ENCODE measurements around the gene CBX8.

Gene CBX8

GRCh38 chr17:79833744-79834564 lies 37.1 kb upstream of the CBX8 start:
- Histone ChIP-seq H3K9ac (ENCODE audit: low read depth, low read length) (no peak overlapping the region), H3K4me3 (ENCODE audit: low read depth, low read length) (no peak overlapping the region; the same call in 1 of the 2 replicates), H3K27ac (ENCODE audit: low read depth, low read length) (no peak overlapping the region), H3K27me3 (ENCODE audit: control insufficient read depth, insufficient read depth, low read length) (peaks cover 94% of the 10 kb centered on the region), H3K36me3 (ENCODE audit: control insufficient read depth, insufficient read depth, low read length) (no peaks in the 10 kb centered on the region), H3K4me1 (ENCODE audit: control insufficient read depth, insufficient read depth, low read length) (peaks cover 44% of the 10 kb centered on the region), H3K9me3 (ENCODE audit: control insufficient read depth, insufficient read depth, low read length) (no peaks in the 10 kb centered on the region)

- Histone ChIP-seq H3K27me3 (ENCODE audit: control insufficient read depth, insufficient read depth, low read length) (peaks cover 98% of the 10 kb centered on the region), H3K4me3 (ENCODE audit: low read depth, low read length) (peak overlapping the region; percentile 33), H3K36me3 (ENCODE audit: control insufficient read depth, insufficient read depth, low read length) (no peaks in the 10 kb centered on the region), H3K9me3 (ENCODE audit: control insufficient read depth, insufficient read depth, low read length) (no peaks in the 10 kb centered on the region), H3K9ac (ENCODE audit: low read depth, low read length) (no peak overlapping the region), H3K27ac (ENCODE audit: low read depth, low read length) (no peak overlapping the region), H3K4me1 (ENCODE audit: control insufficient read depth, insufficient read depth, low read length) (peaks cover 41% of the 10 kb centered on the region)
Observed at GRCh38 chr17:79833110-79833450, 36.2 kb upstream of the CBX8 start.

- Histone ChIP-seq H3K9ac (ENCODE audit: low read depth, low read length) (no peak overlapping the region), H3K36me3 (ENCODE audit: control insufficient read depth, insufficient read depth, low read length) (no peaks in the 10 kb centered on the region), H3K9me3 (ENCODE audit: control insufficient read depth, insufficient read depth, low read length) (no peaks in the 10 kb centered on the region), H3K27ac (ENCODE audit: low read depth, low read length) (no peak overlapping the region), H3K4me1 (ENCODE audit: control insufficient read depth, insufficient read depth, low read length) (peaks cover 35% of the 10 kb centered on the region), H3K4me3 (ENCODE audit: low read depth, low read length) (peak overlapping the region; percentile 42), H3K27me3 (ENCODE audit: control insufficient read depth, insufficient read depth, low read length) (peaks cover 96% of the 10 kb centered on the region)
Observed at GRCh38 chr17:79832218-79833109, 35.6 kb upstream of the CBX8 start.

- H3K9ac ChIP-seq (ENCODE audit: low read depth, low read length) = no peak overlapping the region
- no peak overlapping the region for H3K27ac ChIP-seq (ENCODE audit: low read depth, low read length)
- no peaks in the 10 kb centered on the region for H3K9me3 ChIP-seq (ENCODE audit: control insufficient read depth, insufficient read depth, low read length)
- H3K4me3 ChIP-seq (ENCODE audit: low read depth, low read length) = peak overlapping the region; percentile 42; the same call in 1 of the 2 replicates
- H3K27me3 ChIP-seq (ENCODE audit: control insufficient read depth, insufficient read depth, low read length) = peaks cover 96% of the 10 kb centered on the region
- no peaks in the 10 kb centered on the region for H3K36me3 ChIP-seq (ENCODE audit: control insufficient read depth, insufficient read depth, low read length)
- peaks cover 26% of the 10 kb centered on the region for H3K4me1 ChIP-seq (ENCODE audit: control insufficient read depth, insufficient read depth, low read length)
Observed at GRCh38 chr17:79831265-79832217, 34.7 kb upstream of the CBX8 start.

GRCh38 chr17:79830763-79831264 lies 33.9 kb upstream of the CBX8 start:
- Histone ChIP-seq H3K4me1 (ENCODE audit: control insufficient read depth, insufficient read depth, low read length) (peaks cover 21% of the 10 kb centered on the region), H3K9ac (ENCODE audit: low read depth, low read length) (no peak overlapping the region)

GRCh38 chr17:79830303-79830702 lies 33.4 kb upstream of the CBX8 start:
- Histone ChIP-seq H3K27me3 (ENCODE audit: control insufficient read depth, insufficient read depth, low read length) (peaks cover 98% of the 10 kb centered on the region), H3K9me3 (ENCODE audit: control insufficient read depth, insufficient read depth, low read length) (no peaks in the 10 kb centered on the region), H3K9ac (ENCODE audit: low read depth, low read length) (no peak overlapping the region), H3K27ac (ENCODE audit: low read depth, low read length) (no peak overlapping the region), H3K36me3 (ENCODE audit: control insufficient read depth, insufficient read depth, low read length) (no peaks in the 10 kb centered on the region), H3K4me1 (ENCODE audit: control insufficient read depth, insufficient read depth, low read length) (peaks cover 16% of the 10 kb centered on the region), H3K4me3 (ENCODE audit: low read depth, low read length) (no peak overlapping the region)

More at GRCh38 chr17:79830763-79831264, 33.9 kb upstream of the CBX8 start:
- H3K9me3 ChIP-seq (ENCODE audit: control insufficient read depth, insufficient read depth, low read length) = no peaks in the 10 kb centered on the region
- H3K4me3 ChIP-seq (ENCODE audit: low read depth, low read length) = no peak overlapping the region
- no peak overlapping the region for H3K27ac ChIP-seq (ENCODE audit: low read depth, low read length)
- H3K27me3 ChIP-seq (ENCODE audit: control insufficient read depth, insufficient read depth, low read length) = peaks cover 98% of the 10 kb centered on the region
- no peaks in the 10 kb centered on the region for H3K36me3 ChIP-seq (ENCODE audit: control insufficient read depth, insufficient read depth, low read length)

- Histone ChIP-seq H3K36me3 (ENCODE audit: control insufficient read depth, insufficient read depth, low read length) (no peaks in the 10 kb centered on the region), H3K27me3 (ENCODE audit: control insufficient read depth, insufficient read depth, low read length) (peaks cover 98% of the 10 kb centered on the region), H3K9me3 (ENCODE audit: control insufficient read depth, insufficient read depth, low read length) (no peaks in the 10 kb centered on the region), H3K4me3 (ENCODE audit: low read depth, low read length) (no peak overlapping the region), H3K4me1 (ENCODE audit: control insufficient read depth, insufficient read depth, low read length) (peaks cover 10% of the 10 kb centered on the region), H3K9ac (ENCODE audit: low read depth, low read length) (no peak overlapping the region), H3K27ac (ENCODE audit: low read depth, low read length) (no peak overlapping the region)
Observed at GRCh38 chr17:79829457-79829856, 32.6 kb upstream of the CBX8 start.

GRCh38 chr17:79829004-79829403 lies 32.1 kb upstream of the CBX8 start:
- Histone ChIP-seq H3K9me3 (ENCODE audit: control insufficient read depth, insufficient read depth, low read length) (no peaks in the 10 kb centered on the region), H3K27me3 (ENCODE audit: control insufficient read depth, insufficient read depth, low read length) (peaks cover 96% of the 10 kb centered on the region), H3K36me3 (ENCODE audit: control insufficient read depth, insufficient read depth, low read length) (no peaks in the 10 kb centered on the region), H3K27ac (ENCODE audit: low read depth, low read length) (no peak overlapping the region), H3K9ac (ENCODE audit: low read depth, low read length) (no peak overlapping the region), H3K4me3 (ENCODE audit: low read depth, low read length) (no peak overlapping the region), H3K4me1 (ENCODE audit: control insufficient read depth, insufficient read depth, low read length) (peaks cover 10% of the 10 kb centered on the region)

GRCh38 chr17:79826841-79827578 lies 30.1 kb upstream of the CBX8 start:
- Histone ChIP-seq H3K4me3 (ENCODE audit: low read depth, low read length) (no peak overlapping the region), H3K4me1 (ENCODE audit: control insufficient read depth, insufficient read depth, low read length) (peaks cover 5% of the 10 kb centered on the region; the same call in 1 of the 2 replicates), H3K36me3 (ENCODE audit: control insufficient read depth, insufficient read depth, low read length) (no peaks in the 10 kb centered on the region), H3K27me3 (ENCODE audit: control insufficient read depth, insufficient read depth, low read length) (peaks cover 91% of the 10 kb centered on the region), H3K9ac (ENCODE audit: low read depth, low read length) (no peak overlapping the region), H3K27ac (ENCODE audit: low read depth, low read length) (no peak overlapping the region), H3K9me3 (ENCODE audit: control insufficient read depth, insufficient read depth, low read length) (no peaks in the 10 kb centered on the region)
